ENCODE data around the gene WBP11.
A peak's percentile ranks its signal among the peaks of the same experiment; 100 is the strongest.

WBP11 gene

GRCh38 chr12:14770496-14771461 lies 32.5 kb downstream of the WBP11 start:
- peak; percentile 89 for DNase-seq (ENCODE audit: low read depth)
- H3K4me3 ChIP-seq (ENCODE audit: low read depth, low read length), result peak overlapping the region; percentile 79
- TF ChIP-seq POLR2A (IDR thresholded peaks at IDR 0.05; ENCODE audit: extremely low read depth, insufficient read length) (no peak), MAX (IDR thresholded peaks at IDR 0.05; ENCODE audit: low read depth, low read length) (no peak), MYC (IDR thresholded peaks at IDR 0.05; ENCODE audit: low read depth, low read length) (no peak), CTCF (IDR thresholded peaks at IDR 0.05; ENCODE audit: low read depth, low read length) (no peak)

GRCh38 chr12:14769969-14770495 lies 33.2 kb downstream of the WBP11 start:
- DNase-seq (ENCODE audit: low read depth), result peak; percentile 84
- H3K4me3 ChIP-seq (ENCODE audit: low read depth, low read length), result peak overlapping the region; percentile 79
- TF ChIP-seq MAX (IDR thresholded peaks at IDR 0.05; ENCODE audit: low read depth, low read length) (no peak), MYC (IDR thresholded peaks at IDR 0.05; ENCODE audit: low read depth, low read length) (no peak), CTCF (IDR thresholded peaks at IDR 0.05; ENCODE audit: low read depth, low read length) (peak; percentile 75), POLR2A (IDR thresholded peaks at IDR 0.05; ENCODE audit: extremely low read depth, insufficient read length) (no peak)

GRCh38 chr12:14769466-14769968 lies 33.8 kb downstream of the WBP11 start:
- H3K4me3 ChIP-seq (ENCODE audit: low read depth, low read length), result peak overlapping the region; percentile 79
- TF ChIP-seq MAX (IDR thresholded peaks at IDR 0.05; ENCODE audit: low read depth, low read length) (no peak), CTCF (IDR thresholded peaks at IDR 0.05; ENCODE audit: low read depth, low read length) (no peak), MYC (IDR thresholded peaks at IDR 0.05; ENCODE audit: low read depth, low read length) (no peak), POLR2A (IDR thresholded peaks at IDR 0.05; ENCODE audit: extremely low read depth, insufficient read length) (no peak)
- no peak for DNase-seq (ENCODE audit: low read depth)

GRCh38 chr12:14768823-14769405 lies 34.4 kb downstream of the WBP11 start:
- DNase-seq (ENCODE audit: low read depth), result no peak
- H3K4me3 ChIP-seq (ENCODE audit: low read depth, low read length), result no peak overlapping the region

More at GRCh38 chr12:14768823-14769405, 34.4 kb downstream of the WBP11 start:
- no peak for TF ChIP-seq MYC (IDR thresholded peaks at IDR 0.05; ENCODE audit: low read depth, low read length)
- TF ChIP-seq MAX (IDR thresholded peaks at IDR 0.05; ENCODE audit: low read depth, low read length), result no peak
- TF ChIP-seq POLR2A (IDR thresholded peaks at IDR 0.05; ENCODE audit: extremely low read depth, insufficient read length), result no peak
- no peak for TF ChIP-seq CTCF (IDR thresholded peaks at IDR 0.05; ENCODE audit: low read depth, low read length)

Data from NB4 (cell line).